Transverse colon (tissue), 4 donors: ENCODE results near the gene TTF2.

Experiments
- CTCF ChIP-seq, 5 experiments: fragments of 200-600 bp in 3 of 5; fragments of 450-650 bp in 2 of 5; sonication (generic) in 3 of 5; IDR thresholded peaks; 1 replicate in 2 of 5; 2 replicates in 3 of 5; pipeline ENCODE4 v1.5.1; 2016 to 2017; ENCODE audit warnings: antibody characterized with exemption in 5 of 5, inconsistent platforms in 3 of 5, mild to moderate bottlenecking in 2 of 5, moderate library complexity in 1 of 5
- EP300 ChIP-seq: sonication (generic); formaldehyde crosslinking; IDR thresholded peaks from one replicate; pipeline ENCODE4 v1.6.1; 2017; ENCODE audit warnings: antibody characterized with exemption, low read depth
- POLR2A ChIP-seq: fragments of 450-650 bp; IDR thresholded peaks from one replicate; pipeline ENCODE4 v1.6.1; 2016; ENCODE audit warnings: antibody characterized with exemption, mild to moderate bottlenecking, moderate library complexity
- POLR2AphosphoS5 ChIP-seq, 3 donors: sonication (generic); formaldehyde crosslinking; IDR thresholded peaks; one replicate each; pipeline ENCODE4 v1.6.1; 2016; ENCODE audit warnings: antibody characterized with exemption in 3 of 3

GRCh38 chr1:117077267-117077666 lies 17.1 kb downstream of the TTF2 start:
- no peak for TF ChIP-seq CTCF (IDR thresholded peaks at IDR 0.05)
- TF ChIP-seq POLR2AphosphoS5 (IDR thresholded peaks at IDR 0.05), result no peak
- no peak for TF ChIP-seq POLR2A
- TF ChIP-seq EP300, result no peak
